Measurements from ENCODE around the gene PPM1A.
A peak's percentile ranks its signal among the peaks of the same experiment; 100 is the strongest.

PPM1A gene

DNA sequence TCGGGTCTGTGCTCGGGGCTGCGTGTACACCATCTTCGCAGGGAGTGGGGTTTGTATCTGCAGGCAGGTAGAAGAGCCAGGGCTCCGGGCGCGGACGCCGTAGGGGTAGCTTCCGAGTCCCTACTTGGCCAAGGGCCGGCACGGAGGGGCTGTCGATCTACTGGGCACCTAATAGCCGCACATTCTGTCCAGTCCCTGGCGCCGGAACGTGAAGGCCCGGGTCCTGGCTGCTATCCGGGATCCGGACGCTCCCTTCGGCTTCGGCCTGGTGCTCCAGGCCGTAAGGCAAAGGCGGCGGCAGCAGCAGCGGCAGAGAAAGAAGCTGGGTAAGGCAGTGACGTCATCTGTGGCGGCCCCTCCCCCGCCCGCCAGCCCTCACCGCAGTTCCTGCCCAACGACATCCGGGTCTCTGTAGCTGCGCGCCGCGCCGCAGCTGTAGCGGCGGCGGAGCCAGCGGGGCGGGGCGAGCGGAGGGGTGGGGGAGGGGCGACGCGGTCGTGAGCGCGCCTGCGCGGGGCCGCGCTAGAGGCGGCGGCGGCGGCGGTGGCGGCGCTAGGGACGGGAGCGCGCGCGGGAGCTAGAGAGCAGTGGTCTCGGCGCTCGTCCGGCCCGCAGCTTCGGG lies at the start of gene PPM1A:
Gene PPM1A (plus strand): TSS at position 525 of the 622 bp plus-strand sequence. CDS start 33,483 bp downstream, outside the sequence.
- peak; percentile 80 for DNase-seq (ENCODE audit: low read depth, low spot score)
- H3K27ac ChIP-seq = peak within 1 kb of the TSS; percentile 89

- H3K27ac ChIP-seq = no peak overlapping the region
- DNase-seq (ENCODE audit: low read depth, low spot score) = no peak
Observed at GRCh38 chr14:60199321-60199720, 49.7 kb upstream of the PPM1A start.

- no peak overlapping the region for H3K27ac ChIP-seq
- no peak for DNase-seq (ENCODE audit: low read depth, low spot score)
Observed at GRCh38 chr14:60204104-60204842, 44.7 kb upstream of the PPM1A start.

GRCh38 chr14:60204843-60205774 lies 43.9 kb upstream of the PPM1A start:
- no peak overlapping the region for H3K27ac ChIP-seq
- DNase-seq (ENCODE audit: low read depth, low spot score) = no peak

GRCh38 chr14:60206249-60206670 lies 42.8 kb upstream of the PPM1A start:
- DNase-seq (ENCODE audit: low read depth, low spot score) = no peak

GRCh38 chr14:60206837-60207533 lies 42.0 kb upstream of the PPM1A start:
- DNase-seq (ENCODE audit: low read depth, low spot score) = no peak
- H3K27ac ChIP-seq = no peak overlapping the region

More at GRCh38 chr14:60206249-60206670, 42.8 kb upstream of the PPM1A start:
- H3K27ac ChIP-seq = no peak overlapping the region

GRCh38 chr14:60210703-60211102 lies 38.3 kb upstream of the PPM1A start:
- H3K27ac ChIP-seq = no peak overlapping the region
- DNase-seq (ENCODE audit: low read depth, low spot score) = no peak

GRCh38 chr14:60211153-60211552 lies 37.9 kb upstream of the PPM1A start:
- DNase-seq (ENCODE audit: low read depth, low spot score) = no peak
- no peak overlapping the region for H3K27ac ChIP-seq

DNA sequence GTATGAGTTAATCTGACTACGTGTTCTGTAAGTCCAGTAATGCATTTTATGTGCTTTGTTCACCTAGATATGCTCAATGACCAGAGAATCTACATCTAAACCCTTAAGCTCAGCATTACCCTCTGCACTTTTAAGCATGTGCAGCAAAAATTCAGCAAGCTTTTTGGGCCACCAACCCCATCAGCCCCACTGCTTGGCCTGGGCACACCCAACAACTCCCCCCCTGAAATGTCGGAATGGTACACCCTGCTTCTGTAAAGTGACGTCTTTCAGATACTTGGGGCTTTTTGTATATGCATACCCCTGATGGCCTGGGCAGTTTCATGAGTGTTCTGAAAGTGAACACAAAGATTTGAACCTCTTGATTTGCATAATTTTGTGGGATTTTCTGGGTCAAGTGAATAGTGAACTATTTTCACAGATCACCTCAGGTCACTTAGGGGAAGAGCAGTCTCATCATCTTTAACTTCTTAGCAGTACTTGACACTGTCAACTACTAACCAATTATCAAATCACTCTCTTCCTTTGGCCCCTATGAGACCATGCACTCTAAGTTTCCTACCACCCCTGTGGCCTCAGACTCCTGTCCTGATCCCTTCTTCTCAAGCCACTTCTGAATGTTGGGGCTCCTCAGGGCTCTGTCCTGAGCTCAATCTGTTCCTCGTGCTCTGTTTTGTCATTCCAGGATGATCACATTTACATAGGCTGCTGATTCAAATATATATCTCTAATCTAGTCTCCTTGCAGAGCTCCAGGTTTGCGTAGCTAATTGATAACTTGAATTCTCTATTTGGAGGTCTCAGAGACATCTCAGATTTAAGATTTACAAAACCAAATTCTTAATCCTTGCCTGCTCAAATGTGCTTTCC lies 36.3 kb upstream of the PPM1A start:
- no peak overlapping the region for H3K27ac ChIP-seq
- no peak for DNase-seq (ENCODE audit: low read depth, low spot score)

DNA sequence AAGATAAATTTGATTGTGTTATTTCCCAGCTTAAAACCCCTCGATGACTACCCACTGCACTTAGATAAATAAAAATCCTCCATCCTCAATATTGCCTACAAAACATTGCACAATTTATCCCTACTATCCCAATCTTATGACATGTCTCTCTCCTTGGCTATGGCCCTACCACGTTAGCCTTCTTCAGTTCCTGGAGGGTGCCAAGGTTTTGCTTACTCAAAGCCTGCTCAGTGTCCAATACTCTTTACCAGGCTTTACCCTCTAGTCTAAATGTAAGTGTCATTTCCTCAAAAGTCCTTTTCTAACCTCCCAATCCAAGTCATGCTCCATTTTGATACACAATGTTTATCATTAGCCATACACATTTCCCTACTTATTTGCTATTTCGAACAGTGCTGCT lies 35.0 kb upstream of the PPM1A start:
- DNase-seq (ENCODE audit: low read depth, low spot score) = no peak
- H3K27ac ChIP-seq = no peak overlapping the region

DNA sequence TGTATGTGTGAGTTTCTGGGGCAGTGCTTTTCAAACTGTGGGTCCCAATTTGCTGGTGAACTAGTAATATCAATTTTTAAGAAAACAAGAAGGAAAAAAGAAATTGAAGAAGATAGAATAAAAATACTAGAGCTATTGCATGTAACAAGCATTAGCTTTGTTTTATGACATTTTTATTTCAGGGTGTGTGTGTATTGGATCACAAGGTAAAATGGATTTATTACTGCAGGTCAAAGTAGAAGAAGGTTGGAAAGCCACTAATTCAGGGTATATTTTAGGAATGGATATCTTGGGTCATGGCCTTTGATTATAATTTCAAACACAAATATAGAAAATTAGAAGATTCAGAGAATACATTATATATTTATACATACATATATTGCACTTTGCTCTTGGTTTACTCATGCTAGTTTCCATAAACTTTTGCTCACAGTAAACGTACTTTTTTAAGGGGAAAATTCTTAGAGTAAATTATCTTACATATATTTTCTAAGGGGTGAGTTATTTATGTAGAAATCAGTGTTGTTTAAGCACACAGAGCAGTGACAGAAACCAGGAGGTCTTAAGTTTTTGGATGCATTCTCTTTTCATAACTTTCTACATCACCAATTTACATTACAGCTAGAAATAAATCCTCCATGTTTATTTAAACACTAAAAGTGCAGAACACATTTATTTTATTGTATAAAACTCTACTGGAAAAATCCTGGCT lies 34.5 kb upstream of the PPM1A start:
- no peak overlapping the region for H3K27ac ChIP-seq
- DNase-seq (ENCODE audit: low read depth, low spot score) = no peak

- DNase-seq (ENCODE audit: low read depth, low spot score) = no peak
Observed at GRCh38 chr14:60215127-60215444, 33.9 kb upstream of the PPM1A start.

GRCh38 chr14:60215520-60216420 lies 33.3 kb upstream of the PPM1A start:
- H3K27ac ChIP-seq = no peak overlapping the region
- no peak for DNase-seq (ENCODE audit: low read depth, low spot score)

More at GRCh38 chr14:60215127-60215444, 33.9 kb upstream of the PPM1A start:
- H3K27ac ChIP-seq = no peak overlapping the region

- DNase-seq (ENCODE audit: low read depth, low spot score) = no peak
- no peak overlapping the region for H3K27ac ChIP-seq
Observed at GRCh38 chr14:60217713-60218112, 31.3 kb upstream of the PPM1A start.

DNA sequence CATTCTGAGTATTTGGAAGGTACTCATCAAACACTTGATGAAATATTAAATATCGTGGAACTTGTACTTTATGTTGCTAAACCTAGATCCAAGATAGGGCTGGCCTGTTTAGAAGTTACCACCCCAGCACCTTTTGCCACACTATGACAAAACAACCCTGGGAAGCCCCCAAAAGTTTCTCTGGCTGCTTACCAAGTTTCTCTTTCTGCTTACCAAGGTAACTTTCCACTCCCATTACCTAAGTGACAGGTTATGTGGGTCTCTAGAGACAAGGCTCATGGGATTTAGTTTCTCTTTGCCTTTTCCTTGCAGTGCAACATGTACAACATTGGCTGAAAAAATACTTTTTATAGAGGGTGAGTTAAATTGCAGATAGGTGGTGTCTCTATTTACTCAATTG lies 28.9 kb upstream of the PPM1A start:
- H3K27ac ChIP-seq = no peak overlapping the region
- DNase-seq (ENCODE audit: low read depth, low spot score) = no peak

GRCh38 chr14:60220917-60221316 lies 28.1 kb upstream of the PPM1A start:
- DNase-seq (ENCODE audit: low read depth, low spot score) = no peak
- H3K27ac ChIP-seq = no peak overlapping the region

GRCh38 chr14:60221457-60221856 lies 27.6 kb upstream of the PPM1A start:
- no peak for DNase-seq (ENCODE audit: low read depth, low spot score)
- no peak overlapping the region for H3K27ac ChIP-seq

DNA sequence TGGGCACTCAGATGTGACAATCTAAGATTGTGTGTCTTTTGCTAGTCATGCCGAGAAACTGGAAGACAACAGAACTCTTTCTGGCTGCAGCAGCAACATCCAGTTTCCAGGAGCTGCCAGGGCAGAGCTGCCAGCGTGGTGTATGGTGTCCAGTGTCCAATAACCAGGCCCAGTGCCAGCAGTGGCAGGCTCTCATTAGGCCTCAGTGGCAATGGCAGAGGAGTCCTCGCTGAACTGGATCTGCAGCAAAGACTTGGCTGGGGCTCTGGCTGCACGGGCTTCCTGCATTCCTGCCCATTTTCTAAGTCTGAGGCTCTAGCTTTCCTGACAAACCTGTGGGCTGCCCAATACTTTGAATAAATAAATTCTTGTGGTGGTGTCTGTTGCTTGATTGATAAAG lies 26.2 kb upstream of the PPM1A start:
- H3K27ac ChIP-seq = no peak overlapping the region
- DNase-seq (ENCODE audit: low read depth, low spot score) = no peak
